ENCODE measurements around the gene SNX32. TPM values are rescaled to one million over a fixed set of nuclear protein-coding genes. Genes with fewer than 3 reads are reported as not detected.

The SNX32 gene
- total and polyA plus RNA-seq, 9 of the 15 experiments (the other 6 are each of a cell fraction or from before 2014, with no cell fraction given), result 0.03 TPM; not detected in 7

- peak; percentile 1 for ATAC-seq
- Histone ChIP-seq H2AFZ (ENCODE audit: low read depth, low read length) (no peak overlapping the region), H3K36me3 (ENCODE audit: control insufficient read depth, insufficient read depth, low read length) (peaks cover 56% of the 10 kb centered on the region), H3K4me3 (no peak overlapping the region), H3K27me3 (ENCODE audit: control insufficient read depth in 2 of 2, insufficient read depth in 2 of 2, low read length in 2 of 2) (no peaks in the 10 kb centered on the region), H3K4me2 (ENCODE audit: insufficient read depth, low read length) (no peak overlapping the region), H3K9me3 (replicated peaks; ENCODE audit: control insufficient read depth, insufficient read depth, low read depth, low read length) (peaks cover 7% of the 10 kb centered on the region; the same call in 1 of the 2 replicates), H3K79me2 (ENCODE audit: control insufficient read depth, insufficient read depth, low read length) (peaks cover 42% of the 10 kb centered on the region), H3K9me1 (ENCODE audit: control insufficient read depth, insufficient read depth, low read length) (peaks cover 11% of the 10 kb centered on the region), H3K27ac (ENCODE audit: extremely low read depth, low read depth, low read length) (no peak overlapping the region), H4K20me1 (replicated peaks; ENCODE audit: control insufficient read depth, insufficient read depth, low read length) (peaks cover 22% of the 10 kb centered on the region), H3K9ac (ENCODE audit: insufficient read depth in 1 of 2, low read depth in 2 of 2, low read length in 2 of 2) (no peak overlapping the region), H3K4me1 (replicated peaks in 1 of 2; ENCODE audit: control insufficient read depth in 2 of 2, insufficient read depth in 2 of 2, low read length in 2 of 2) (peaks cover 4 to 42% of the 10 kb centered on the region in 2 experiments; a peak in 3 of 5 replicates)
- ChIA-PET POLR2A (interaction anchor here (0.6 to 5.9 kb wide), 16 partner anchors 8 to 237 kb away, joined by 3 to 67 read pairs (median 4); partner anchors contain the start of genes FIBP, RNASEH2C and SNX32), CTCF (ENCODE audit: low intra/inter-chr PET ratio) (no interaction called here)
- in situ Hi-C loops (cut with MboI) (no loop called here), intact Hi-C loops (cut with micrococcal nuclease) (no loop called here)
- no TSS peak for BruUV-seq (replicated peaks)
- peak in 1 of 4 experiments; percentile 13 for DNase-seq (ENCODE audit: extremely low read depth in 1 of 4, low spot score in 3 of 4)
- FAIRE-seq, result no peak
- 97% methylated on average over 26 of the region's 33 CpGs for WGBS (ENCODE audit: insufficient coverage, low coverage, missing lambda C conversion rate)
- TF ChIP-seq EWSR1 (IDR thresholded peaks at IDR 0.05; ENCODE audit: borderline replicate concordance, low read depth, partially characterized antibody) (no peak), SUPT5H (IDR thresholded peaks at IDR 0.05) (peak; percentile 2; the same call in 1 of the 2 replicates), TEAD1 (CRISPR knock-in tag; IDR thresholded peaks at IDR 0.05) (0 out of 4 replicates have a peak, but pooled peaks of 1 of the 2 experiments have one; percentile 28), TEAD4 (IDR thresholded peaks at IDR 0.05; ENCODE audit: low read length) (no peak), TEAD4 (CRISPR knock-in tag; IDR thresholded peaks at IDR 0.05; ENCODE audit: borderline replicate concordance) (0 out of 2 replicates have a peak, but pooled peaks have one; percentile 57), SP1 (CRISPR knock-in tag; IDR thresholded peaks at IDR 0.05) (0 out of 2 replicates have a peak, but pooled peaks have one; percentile 15), CCNT2 (IDR thresholded peaks at IDR 0.05; ENCODE audit: borderline replicate concordance, extremely low read depth, insufficient read length, low read depth, low read length) (peak; percentile 15), RBM22 (IDR thresholded peaks at IDR 0.05; ENCODE audit: low read depth, low read length, poor library complexity, severe bottlenecking) (peak; percentile 99), KAT7 (CRISPR knock-in tag; IDR thresholded peaks at IDR 0.05; ENCODE audit: borderline replicate concordance) (no peak), RBFOX2 (IDR thresholded peaks at IDR 0.05; ENCODE audit: low read depth, low read length) (peak; percentile 80), GABPB1 (CRISPR knock-in tag; IDR thresholded peaks at IDR 0.05) (0 out of 2 replicates have a peak, but pooled peaks have one; percentile 32), POLR2AphosphoS5 (IDR thresholded peaks at IDR 0.05; ENCODE audit: control insufficient read depth, insufficient read depth, low read depth, low read length) (peak; percentile 59; the same call in 1 of the 2 replicates), LCOR (CRISPR knock-in tag; IDR thresholded peaks at IDR 0.05) (peak; percentile 26; the same call in 1 of the 2 replicates), HNRNPL (IDR thresholded peaks at IDR 0.05; ENCODE audit: low read depth, low read length) (peak; percentile 76), ZNF197 (CRISPR knock-in tag; IDR thresholded peaks at IDR 0.05; ENCODE audit: low read depth) (no peak), FIP1L1 (IDR thresholded peaks at IDR 0.05; ENCODE audit: low read depth, low read length, poor library complexity, severe bottlenecking) (peak; percentile 87), POLR2G (IDR thresholded peaks at IDR 0.05; ENCODE audit: low read depth, low read length) (peak; percentile 89), ZNF143 (CRISPR knock-in tag; IDR thresholded peaks at IDR 0.05) (peak; percentile 33; the same call in 1 of the 2 replicates), POLR2A (conservative IDR thresholded peaks at IDR 0.05) (peak; percentile 71; the same call in 1 of the 2 replicates), OTX1 (CRISPR knock-in tag; IDR thresholded peaks at IDR 0.05) (no peak), HNRNPLL (IDR thresholded peaks at IDR 0.05; ENCODE audit: low read depth, low read length, poor library complexity, severe bottlenecking) (peak; percentile 34)
These were observed 18.9 kb downstream of the SNX32 start for GRCh38 chr11:65852508-65853245.
